OCI-LY7 (cell line): Measurements from ENCODE around the gene MRPS23.

Experiments used
- EZH2phosphoT487 ChIP-seq: fragments of 200-600 bp; sonication (generic); IDR thresholded peaks from 2 replicates; pipeline ENCODE4 v1.6.1; 2018; ENCODE audit warnings: low read depth, borderline replicate concordance, mild to moderate bottlenecking, mixed run types, antibody characterized with exemption, low read length, moderate library complexity, mixed read lengths
- TF ChIP-seq, protein P1 (sequence below): fragments of 200-600 bp; sonication (generic); conservative IDR thresholded peaks from 2 replicates; pipeline ENCODE4 v1.5.1; 2014; ENCODE audit warnings: mild to moderate bottlenecking, antibody characterized with exemption, low read length, moderate library complexity, mixed read lengths

GRCh38 chr17:57839571-57839923 lies 10.3 kb downstream of the MRPS23 start:
- TF ChIP-seq EZH2phosphoT487: no peak
- TF ChIP-seq, protein P1, sequence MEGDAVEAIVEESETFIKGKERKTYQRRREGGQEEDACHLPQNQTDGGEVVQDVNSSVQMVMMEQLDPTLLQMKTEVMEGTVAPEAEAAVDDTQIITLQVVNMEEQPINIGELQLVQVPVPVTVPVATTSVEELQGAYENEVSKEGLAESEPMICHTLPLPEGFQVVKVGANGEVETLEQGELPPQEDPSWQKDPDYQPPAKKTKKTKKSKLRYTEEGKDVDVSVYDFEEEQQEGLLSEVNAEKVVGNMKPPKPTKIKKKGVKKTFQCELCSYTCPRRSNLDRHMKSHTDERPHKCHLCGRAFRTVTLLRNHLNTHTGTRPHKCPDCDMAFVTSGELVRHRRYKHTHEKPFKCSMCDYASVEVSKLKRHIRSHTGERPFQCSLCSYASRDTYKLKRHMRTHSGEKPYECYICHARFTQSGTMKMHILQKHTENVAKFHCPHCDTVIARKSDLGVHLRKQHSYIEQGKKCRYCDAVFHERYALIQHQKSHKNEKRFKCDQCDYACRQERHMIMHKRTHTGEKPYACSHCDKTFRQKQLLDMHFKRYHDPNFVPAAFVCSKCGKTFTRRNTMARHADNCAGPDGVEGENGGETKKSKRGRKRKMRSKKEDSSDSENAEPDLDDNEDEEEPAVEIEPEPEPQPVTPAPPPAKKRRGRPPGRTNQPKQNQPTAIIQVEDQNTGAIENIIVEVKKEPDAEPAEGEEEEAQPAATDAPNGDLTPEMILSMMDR: no peak
